Upper lobe of left lung (tissue), 6 donors: ENCODE measurements around the gene GMDS. TPM values are rescaled to one million over a fixed set of nuclear protein-coding genes. Genes with fewer than 3 reads are reported as not detected.

Experiments used
- ATAC-seq, 2 donors: fragments of 200-7000 bp; cut with Tn5 transposase; one replicate each; pipeline ENCODE4 v1.9.1; 2022; ENCODE audit warnings: mild to moderate bottlenecking in 2 of 2, moderate library complexity in 2 of 2; ENCODE audit not compliant: low FRiP score in 2 of 2
- DNase-seq, 2 donors: peaks; one replicate each; pipeline ENCODE4 v3.0.0-alpha.2; 2019 to 2020
- H3K27ac ChIP-seq, 4 donors: fragments of 200-600 bp; sonication (generic); one replicate each; pipeline ENCODE4 v1.5.1; 2016 to 2019
- H3K27me3 ChIP-seq, 4 donors: fragments of 200-600 bp; sonication (generic); one replicate each; pipeline ENCODE4 v1.5.1; 2017 to 2019
- H3K36me3 ChIP-seq, 4 donors: fragments of 200-600 bp; sonication (generic); one replicate each; pipeline ENCODE4 v1.5.1; 2016 to 2019
- H3K4me1 ChIP-seq, 4 donors: fragments of 200-600 bp; sonication (generic); one replicate each; pipeline ENCODE4 v1.5.1; 2018 to 2019
- H3K4me3 ChIP-seq, 4 donors: fragments of 200-600 bp; sonication (generic); one replicate each; pipeline ENCODE4 v1.5.1; 2017 to 2019; ENCODE audit warnings: mild to moderate bottlenecking in 2 of 4, moderate library complexity in 1 of 4
- H3K9me3 ChIP-seq, 4 donors: fragments of 200-600 bp; sonication (generic); one replicate each; pipeline ENCODE4 v1.5.1; 2018 to 2019
- CTCF ChIP-seq, 6 experiments: fragments of 450-650 bp in 4 of 6; fragments of 200-600 bp in 2 of 6; sonication (generic) in 2 of 6; IDR thresholded peaks; one replicate each; pipeline ENCODE4 v1.5.1; 2016 to 2019; ENCODE audit warnings: antibody characterized with exemption in 6 of 6
- EP300 ChIP-seq, 4 donors: sonication (generic); formaldehyde crosslinking; IDR thresholded peaks; one replicate each; pipeline ENCODE4 v1.5.1; 2017; ENCODE audit warnings: antibody characterized with exemption in 4 of 4, control low read depth in 2 of 4
- POLR2A ChIP-seq, 4 donors: fragments of 450-650 bp; IDR thresholded peaks; one replicate each; pipeline ENCODE4 v1.5.1; 2016 to 2017; ENCODE audit warnings: antibody characterized with exemption in 4 of 4, mild to moderate bottlenecking in 2 of 4
- POLR2AphosphoS5 ChIP-seq, 2 donors: sonication (generic); formaldehyde crosslinking; IDR thresholded peaks; one replicate each; pipeline ENCODE4 v1.5.1; 2017; ENCODE audit warnings: antibody characterized with exemption in 2 of 2
- WGBS, 2 donors: methylation state at CpG; one replicate each; pipeline ENCODE4 v1.1.5; 2017 to 2018; 5-methylcytosine and 5-hydroxymethylcytosine counted together
- total RNA-seq, 6 donors: library from RNA; depleted of rRNA in 4 of 6; stranded (reverse); fragments of >200 nt in 4 of 6; gene quantifications; one replicate each; pipeline versions ENCODE4 v1.1.0 to v1.2.1, GENCODE V29; 2016 to 2021
- donor health status: DM: no; HTN: no; CAD: no; lungs with moderate emphysema.
- donor health status: DM: no; HTN: yes; CAD: no; lungs with severe emphysema.

The GMDS gene
- total RNA-seq, 6 donors from 2014 or later = 7.6 to 17.8 (median 14.1) TPM

DNA sequence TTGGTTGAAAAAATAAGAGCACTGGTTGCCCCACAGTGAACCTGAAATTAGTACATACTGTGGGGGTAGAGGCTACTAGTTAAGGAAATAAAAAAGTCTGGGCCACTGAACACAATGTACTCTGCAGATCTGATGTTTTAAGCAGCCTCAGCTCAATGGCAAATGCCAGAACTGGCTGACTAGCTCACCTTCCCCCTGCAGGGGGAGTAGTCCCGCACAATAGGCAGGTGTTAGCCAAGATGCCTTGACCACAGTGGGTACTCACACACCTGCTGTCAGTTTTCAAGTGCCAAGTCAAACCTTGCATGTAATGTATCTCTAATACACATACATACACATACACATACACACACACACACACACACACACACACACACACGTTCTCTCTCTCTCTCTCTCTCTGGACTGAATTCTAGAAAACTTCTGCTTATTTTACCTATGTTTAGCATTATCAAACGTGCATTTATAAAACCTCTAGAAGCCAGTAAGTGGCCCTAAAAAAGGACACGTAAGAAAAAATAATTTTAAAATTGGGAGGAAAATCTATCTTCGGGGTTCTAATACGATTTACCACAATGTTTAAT, 36.1 kb downstream of the GMDS start:
- Histone ChIP-seq H3K4me3 (no peak overlapping the region), H3K27ac (no peak overlapping the region), H3K9me3 (no peaks in the 10 kb centered on the region), H3K36me3 (no peaks in the 10 kb centered on the region), H3K27me3 (no peaks in the 10 kb centered on the region), H3K4me1 (no peaks in the 10 kb centered on the region)
- 56 to 69% methylated on average over 6 of the region's 6 CpGs for WGBS, 2 donors
- peak in 1 of 2 donors; percentile 64 for DNase-seq
- TF ChIP-seq EP300 (IDR thresholded peaks at IDR 0.05) (no peak), POLR2A (IDR thresholded peaks at IDR 0.05) (no peak), POLR2AphosphoS5 (IDR thresholded peaks at IDR 0.05) (no peak), CTCF (IDR thresholded peaks at IDR 0.05) (peak in 5 of 6 experiments; percentile 20 to 66 (median 56))
- ATAC-seq = peak in 1 of 2 donors; percentile 46

DNA sequence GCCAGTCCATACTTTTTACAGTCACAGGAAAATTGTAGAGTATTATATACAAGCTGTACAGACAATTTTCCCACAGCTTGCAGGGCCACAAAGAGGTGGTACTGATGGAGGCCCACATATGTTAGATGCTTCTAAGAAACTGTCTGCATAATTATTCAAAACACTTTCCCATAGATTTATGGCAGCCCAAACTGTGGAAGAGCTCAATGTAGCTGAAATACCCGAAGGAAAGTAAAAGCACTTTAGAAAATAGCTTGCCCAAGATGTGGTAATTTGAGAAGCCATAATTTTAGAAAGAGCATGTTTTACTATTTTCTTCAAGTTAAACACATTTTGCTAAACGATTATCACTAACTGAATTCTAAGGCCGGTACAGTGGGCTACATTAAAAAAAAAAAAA, 36.9 kb downstream of the GMDS start:
- Histone ChIP-seq H3K27me3 (no peaks in the 10 kb centered on the region), H3K4me3 (no peak overlapping the region), H3K36me3 (no peaks in the 10 kb centered on the region), H3K4me1 (peaks cover 0 to 3% (median 1%) of the 10 kb centered on the region in 4 donors), H3K9me3 (no peaks in the 10 kb centered on the region), H3K27ac (no peak overlapping the region)
- DNase-seq (no peak), ATAC-seq (no peak)
- WGBS, 2 donors = 88 to 94% methylated on average over 3 of the region's 3 CpGs
- no peak for TF ChIP-seq POLR2A (IDR thresholded peaks at IDR 0.05)
- no peak for TF ChIP-seq POLR2AphosphoS5 (IDR thresholded peaks at IDR 0.05)
- no peak for TF ChIP-seq CTCF (IDR thresholded peaks at IDR 0.05)
- no peak for TF ChIP-seq EP300 (IDR thresholded peaks at IDR 0.05)

- DNase-seq = no peak
- Histone ChIP-seq H3K4me3 (no peak overlapping the region), H3K27me3 (no peaks in the 10 kb centered on the region), H3K4me1 (peaks cover 3 to 6% (median 3%) of the 10 kb centered on the region in 4 donors), H3K36me3 (no peaks in the 10 kb centered on the region), H3K27ac (no peak overlapping the region), H3K9me3 (no peaks in the 10 kb centered on the region)
- no peak for ATAC-seq
- WGBS, 2 donors = 94 to 100% methylated on average over 3 of the region's 3 CpGs
- TF ChIP-seq POLR2AphosphoS5 (IDR thresholded peaks at IDR 0.05) = no peak
- no peak for TF ChIP-seq EP300 (IDR thresholded peaks at IDR 0.05)
- no peak for TF ChIP-seq POLR2A (IDR thresholded peaks at IDR 0.05)
Observed at GRCh38 chr6:2205396-2205795, 40.0 kb downstream of the GMDS start.

- Histone ChIP-seq H3K9me3 (no peaks in the 10 kb centered on the region), H3K36me3 (no peaks in the 10 kb centered on the region), H3K4me1 (peaks cover 3 to 6% (median 3%) of the 10 kb centered on the region in 4 donors), H3K4me3 (no peak overlapping the region), H3K27ac (no peak overlapping the region), H3K27me3 (no peaks in the 10 kb centered on the region)
- DNase-seq (no peak), ATAC-seq (no peak)
- no peak for TF ChIP-seq POLR2AphosphoS5 (IDR thresholded peaks at IDR 0.05)
- no peak for TF ChIP-seq EP300 (IDR thresholded peaks at IDR 0.05)
- no peak for TF ChIP-seq POLR2A (IDR thresholded peaks at IDR 0.05)
- no peak for TF ChIP-seq CTCF (IDR thresholded peaks at IDR 0.05)
- 62 to 68% methylated on average over 2 of the region's 2 CpGs for WGBS, 2 donors
Observed at GRCh38 chr6:2204272-2204671, 41.1 kb downstream of the GMDS start.

- no peak for TF ChIP-seq POLR2A (IDR thresholded peaks at IDR 0.05)
- no peak for TF ChIP-seq CTCF (IDR thresholded peaks at IDR 0.05)
- TF ChIP-seq EP300 (IDR thresholded peaks at IDR 0.05) = no peak
- TF ChIP-seq POLR2AphosphoS5 (IDR thresholded peaks at IDR 0.05) = no peak
- H3K4me3 ChIP-seq = no peak overlapping the region
- DNase-seq (no peak), ATAC-seq (no peak)
- no peak overlapping the region for H3K27ac ChIP-seq
- H3K36me3 ChIP-seq = no peaks in the 10 kb centered on the region
- H3K9me3 ChIP-seq = no peaks in the 10 kb centered on the region
- peaks cover 3 to 6% (median 3%) of the 10 kb centered on the region in 4 donors for H3K4me1 ChIP-seq
- WGBS, 2 donors = 51% methylated on average over 3 of the region's 3 CpGs
- no peaks in the 10 kb centered on the region for H3K27me3 ChIP-seq
Observed at GRCh38 chr6:2203264-2203663, 42.1 kb downstream of the GMDS start.
